Measurements from ENCODE around the gene PTPN22. TPM values are rescaled to one million over a fixed set of nuclear protein-coding genes. Genes with fewer than 3 reads are reported as not detected.

PTPN22 gene
- total and polyA plus RNA-seq, 9 of the 15 experiments (the other 6 are each of a cell fraction or from before 2014, with no cell fraction given) = 0.45 to 4.6 (median 1.1) TPM

DNA sequence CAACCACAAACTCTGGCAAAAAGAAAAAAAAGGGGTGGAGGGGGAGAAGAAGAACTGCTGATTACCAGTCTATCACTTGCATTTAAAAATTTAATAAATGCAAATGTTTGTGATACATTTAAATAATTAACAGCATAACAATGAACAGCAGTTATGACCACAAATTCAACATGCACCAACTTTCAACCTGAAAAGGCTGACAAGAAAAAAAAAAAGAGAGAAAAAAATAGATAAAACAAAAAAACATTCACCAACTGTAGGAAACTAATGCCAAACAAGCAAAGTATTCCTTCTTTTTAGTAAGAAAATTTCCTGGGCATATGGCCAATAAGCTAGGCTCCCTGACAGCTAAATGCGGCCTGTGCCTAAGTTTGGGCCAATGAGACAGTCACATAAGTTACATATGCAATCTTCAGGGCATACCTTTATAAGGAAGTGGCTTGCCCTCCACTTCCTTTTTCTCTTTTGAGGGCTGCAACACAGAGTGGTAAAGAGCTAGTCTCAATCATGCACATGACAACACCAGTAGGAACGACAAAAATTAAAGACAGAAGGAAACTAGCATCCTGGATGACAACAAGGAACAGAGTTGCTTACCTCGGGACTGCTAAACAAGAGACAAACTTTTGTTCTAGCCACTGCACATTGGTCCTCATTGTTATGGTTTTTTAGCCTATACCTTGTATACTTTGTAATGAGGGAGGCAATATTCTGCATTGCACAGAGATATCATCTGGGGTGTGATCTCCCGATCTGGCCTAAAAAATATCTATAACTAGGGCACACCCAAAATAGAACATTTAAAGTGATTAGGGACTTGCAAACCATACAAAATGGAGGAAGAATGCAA, 88.0 kb downstream of the PTPN22 start (continued):
- TF ChIP-seq, protein P1, sequence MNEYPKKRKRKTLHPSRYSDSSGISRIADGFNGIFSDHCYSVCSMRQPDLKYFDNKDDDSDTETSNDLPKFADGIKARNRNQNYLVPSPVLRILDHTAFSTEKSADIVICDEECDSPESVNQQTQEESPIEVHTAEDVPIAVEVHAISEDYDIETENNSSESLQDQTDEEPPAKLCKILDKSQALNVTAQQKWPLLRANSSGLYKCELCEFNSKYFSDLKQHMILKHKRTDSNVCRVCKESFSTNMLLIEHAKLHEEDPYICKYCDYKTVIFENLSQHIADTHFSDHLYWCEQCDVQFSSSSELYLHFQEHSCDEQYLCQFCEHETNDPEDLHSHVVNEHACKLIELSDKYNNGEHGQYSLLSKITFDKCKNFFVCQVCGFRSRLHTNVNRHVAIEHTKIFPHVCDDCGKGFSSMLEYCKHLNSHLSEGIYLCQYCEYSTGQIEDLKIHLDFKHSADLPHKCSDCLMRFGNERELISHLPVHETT (CRISPR knock-in tag; conservative IDR thresholded peaks at IDR 0.05 in 1 of 2, IDR thresholded peaks at IDR 0.05 in 1 of 2) = peak in 1 of 2 experiments; percentile 48; a peak in 1 of 4 replicates
- TF ChIP-seq TBP (optimal IDR thresholded peaks at IDR 0.05; ENCODE audit: low read depth, low read length) (no peak), ZNF12 (CRISPR knock-in tag; IDR thresholded peaks at IDR 0.05) (no peak), RBFOX2 (IDR thresholded peaks at IDR 0.05; ENCODE audit: low read depth, low read length) (no peak), MEF2D (tag; conservative IDR thresholded peaks at IDR 0.05; ENCODE audit: low read depth) (no peak), RCOR1 (IDR thresholded peaks at IDR 0.05; ENCODE audit: borderline replicate concordance in 1 of 2, low read depth in 2 of 2, low read length in 2 of 2) (no peak), MAFG (tag; conservative IDR thresholded peaks at IDR 0.05) (0 out of 2 replicates have a peak, but pooled peaks have one; percentile 11), SLC30A9 (CRISPR knock-in tag; IDR thresholded peaks at IDR 0.05) (no peak), JUND (IDR thresholded peaks at IDR 0.05; ENCODE audit: borderline replicate concordance, low read depth, low read length) (no peak), JUND (tag; IDR thresholded peaks at IDR 0.05; ENCODE audit: borderline replicate concordance, low read depth, low read length) (peak; percentile 20; the same call in 1 of the 3 replicates), TAF1 (IDR thresholded peaks at IDR 0.05; ENCODE audit: control insufficient read depth, extremely low read depth, insufficient read depth, low read length, severe bottlenecking) (no peak), CBFA2T2 (conservative IDR thresholded peaks at IDR 0.05) (no peak), HCFC1 (IDR thresholded peaks at IDR 0.05; ENCODE audit: low read depth, low read length) (no peak), ZNF75A (CRISPR knock-in tag; IDR thresholded peaks at IDR 0.05) (no peak), ZNF583 (CRISPR knock-in tag; IDR thresholded peaks at IDR 0.05) (no peak), TFAM (CRISPR knock-in tag; conservative IDR thresholded peaks at IDR 0.05) (no peak), NCOA6 (IDR thresholded peaks at IDR 0.05) (no peak)
- TF ChIP-seq, protein P2, sequence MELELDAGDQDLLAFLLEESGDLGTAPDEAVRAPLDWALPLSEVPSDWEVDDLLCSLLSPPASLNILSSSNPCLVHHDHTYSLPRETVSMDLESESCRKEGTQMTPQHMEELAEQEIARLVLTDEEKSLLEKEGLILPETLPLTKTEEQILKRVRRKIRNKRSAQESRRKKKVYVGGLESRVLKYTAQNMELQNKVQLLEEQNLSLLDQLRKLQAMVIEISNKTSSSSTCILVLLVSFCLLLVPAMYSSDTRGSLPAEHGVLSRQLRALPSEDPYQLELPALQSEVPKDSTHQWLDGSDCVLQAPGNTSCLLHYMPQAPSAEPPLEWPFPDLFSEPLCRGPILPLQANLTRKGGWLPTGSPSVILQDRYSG (tag; conservative IDR thresholded peaks at IDR 0.05; ENCODE audit: low read depth) = no peak
- TF ChIP-seq, protein P3, sequence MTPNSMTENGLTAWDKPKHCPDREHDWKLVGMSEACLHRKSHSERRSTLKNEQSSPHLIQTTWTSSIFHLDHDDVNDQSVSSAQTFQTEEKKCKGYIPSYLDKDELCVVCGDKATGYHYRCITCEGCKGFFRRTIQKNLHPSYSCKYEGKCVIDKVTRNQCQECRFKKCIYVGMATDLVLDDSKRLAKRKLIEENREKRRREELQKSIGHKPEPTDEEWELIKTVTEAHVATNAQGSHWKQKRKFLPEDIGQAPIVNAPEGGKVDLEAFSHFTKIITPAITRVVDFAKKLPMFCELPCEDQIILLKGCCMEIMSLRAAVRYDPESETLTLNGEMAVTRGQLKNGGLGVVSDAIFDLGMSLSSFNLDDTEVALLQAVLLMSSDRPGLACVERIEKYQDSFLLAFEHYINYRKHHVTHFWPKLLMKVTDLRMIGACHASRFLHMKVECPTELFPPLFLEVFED (CRISPR knock-in tag; conservative IDR thresholded peaks at IDR 0.05) = no peak
- TF ChIP-seq, protein P4, sequence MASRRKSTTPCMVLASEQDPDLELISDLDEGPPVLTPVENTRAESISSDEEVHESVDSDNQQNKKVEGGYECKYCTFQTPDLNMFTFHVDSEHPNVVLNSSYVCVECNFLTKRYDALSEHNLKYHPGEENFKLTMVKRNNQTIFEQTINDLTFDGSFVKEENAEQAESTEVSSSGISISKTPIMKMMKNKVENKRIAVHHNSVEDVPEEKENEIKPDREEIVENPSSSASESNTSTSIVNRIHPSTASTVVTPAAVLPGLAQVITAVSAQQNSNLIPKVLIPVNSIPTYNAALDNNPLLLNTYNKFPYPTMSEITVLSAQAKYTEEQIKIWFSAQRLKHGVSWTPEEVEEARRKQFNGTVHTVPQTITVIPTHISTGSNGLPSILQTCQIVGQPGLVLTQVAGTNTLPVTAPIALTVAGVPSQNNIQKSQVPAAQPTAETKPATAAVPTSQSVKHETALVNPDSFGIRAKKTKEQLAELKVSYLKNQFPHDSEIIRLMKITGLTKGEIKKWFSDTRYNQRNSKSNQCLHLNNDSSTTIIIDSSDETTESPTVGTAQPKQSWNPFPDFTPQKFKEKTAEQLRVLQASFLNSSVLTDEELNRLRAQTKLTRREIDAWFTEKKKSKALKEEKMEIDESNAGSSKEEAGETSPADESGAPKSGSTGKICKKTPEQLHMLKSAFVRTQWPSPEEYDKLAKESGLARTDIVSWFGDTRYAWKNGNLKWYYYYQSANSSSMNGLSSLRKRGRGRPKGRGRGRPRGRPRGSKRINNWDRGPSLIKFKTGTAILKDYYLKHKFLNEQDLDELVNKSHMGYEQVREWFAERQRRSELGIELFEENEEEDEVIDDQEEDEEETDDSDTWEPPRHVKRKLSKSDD (conservative IDR thresholded peaks at IDR 0.05; ENCODE audit: low read length) = no peak

All from K562 (cell line).